Activated CD8-positive, alpha-beta memory T cell treated with anti-CD3 and anti-CD28 coated beads, Interleukin-2, amount 50 U/mL, for 4 hours (primary cell): ENCODE data around the gene SYT1.
"Not testable (repeated sequence)": the region's sequence is repeated elsewhere in the genome, so short reads cannot be mapped to it uniquely, and the experiment has no call there.

ENCODE experiments used
- DNase-seq: peaks from one replicate; pipeline ENCODE4 v3.0.0-alpha.2; 2020

The SYT1 gene

GRCh38 chr12:79415321-79415720 lies 550.7 kb downstream of the SYT1 start:
- no peak for DNase-seq

- no peak for DNase-seq
These were observed 551.3 kb downstream of the SYT1 start for GRCh38 chr12:79415746-79416435.

- no peak for DNase-seq
These were observed 555.6 kb downstream of the SYT1 start for GRCh38 chr12:79420146-79420618.

GRCh38 chr12:79421236-79421740 lies 556.7 kb downstream of the SYT1 start:
- DNase-seq: no peak

GRCh38 chr12:79422060-79422812 lies 557.7 kb downstream of the SYT1 start:
- no peak for DNase-seq

GRCh38 chr12:79423560-79423959 lies 559.0 kb downstream of the SYT1 start:
- DNase-seq: no peak

GRCh38 chr12:79424109-79424721 lies 559.6 kb downstream of the SYT1 start:
- DNase-seq: no peak

- DNase-seq: no peak
These were observed 561.5 kb downstream of the SYT1 start for GRCh38 chr12:79426121-79426520.

GRCh38 chr12:79426744-79427143 lies 562.2 kb downstream of the SYT1 start:
- not testable (repeated sequence) for DNase-seq

GRCh38 chr12:79433465-79434072 lies 569.0 kb downstream of the SYT1 start:
- DNase-seq: no peak

GRCh38 chr12:79434561-79434960 lies 570.0 kb downstream of the SYT1 start:
- no peak for DNase-seq

GRCh38 chr12:79435742-79436141 lies 571.2 kb downstream of the SYT1 start:
- no peak for DNase-seq

GRCh38 chr12:79438480-79439174 lies 574.1 kb downstream of the SYT1 start:
- no peak for DNase-seq

- no peak for DNase-seq
These were observed 574.7 kb downstream of the SYT1 start for GRCh38 chr12:79439175-79439825.

GRCh38 chr12:79441534-79441933 lies 577.0 kb downstream of the SYT1 start:
- no peak for DNase-seq

- DNase-seq: no peak
These were observed 577.8 kb downstream of the SYT1 start for GRCh38 chr12:79442396-79442795.

GRCh38 chr12:79444089-79444488 lies 579.5 kb downstream of the SYT1 start:
- DNase-seq: no peak

GRCh38 chr12:79448816-79449215 lies 584.2 kb downstream of the SYT1 start:
- no peak for DNase-seq

GRCh38 chr12:79451365-79451764 lies 586.8 kb downstream of the SYT1 start:
- no peak for DNase-seq

- no peak for DNase-seq
These were observed 587.4 kb downstream of the SYT1 start for GRCh38 chr12:79451978-79452377.

GRCh38 chr12:79452906-79453305 lies 588.3 kb downstream of the SYT1 start:
- DNase-seq: no peak

GRCh38 chr12:79453820-79454219 lies 589.2 kb downstream of the SYT1 start:
- no peak for DNase-seq
